Stimulated activated CD8-positive, alpha-beta memory T cell treated with anti-CD3 and anti-CD28 coated beads, Interleukin-7, amount 100 ng/mL, for 24 hours (primary cell): ENCODE measurements around the gene ZNF627.
A peak's percentile ranks its signal among the peaks of the same experiment; 100 is the strongest.
"Not testable (repeated sequence)": the region's sequence is repeated elsewhere in the genome, so short reads cannot be mapped to it uniquely, and the experiment has no call there.

Experiments used
- DNase-seq: peaks from one replicate; pipeline ENCODE4 v3.0.0-alpha.2; 2020; ENCODE audit warnings: low read depth

The ZNF627 gene

GRCh38 chr19:11574689-11575088 lies 22.6 kb upstream of the ZNF627 start:
- no peak for DNase-seq

- no peak for DNase-seq
Measured at GRCh38 chr19:11576227-11576626, 21.1 kb upstream of the ZNF627 start.

DNA sequence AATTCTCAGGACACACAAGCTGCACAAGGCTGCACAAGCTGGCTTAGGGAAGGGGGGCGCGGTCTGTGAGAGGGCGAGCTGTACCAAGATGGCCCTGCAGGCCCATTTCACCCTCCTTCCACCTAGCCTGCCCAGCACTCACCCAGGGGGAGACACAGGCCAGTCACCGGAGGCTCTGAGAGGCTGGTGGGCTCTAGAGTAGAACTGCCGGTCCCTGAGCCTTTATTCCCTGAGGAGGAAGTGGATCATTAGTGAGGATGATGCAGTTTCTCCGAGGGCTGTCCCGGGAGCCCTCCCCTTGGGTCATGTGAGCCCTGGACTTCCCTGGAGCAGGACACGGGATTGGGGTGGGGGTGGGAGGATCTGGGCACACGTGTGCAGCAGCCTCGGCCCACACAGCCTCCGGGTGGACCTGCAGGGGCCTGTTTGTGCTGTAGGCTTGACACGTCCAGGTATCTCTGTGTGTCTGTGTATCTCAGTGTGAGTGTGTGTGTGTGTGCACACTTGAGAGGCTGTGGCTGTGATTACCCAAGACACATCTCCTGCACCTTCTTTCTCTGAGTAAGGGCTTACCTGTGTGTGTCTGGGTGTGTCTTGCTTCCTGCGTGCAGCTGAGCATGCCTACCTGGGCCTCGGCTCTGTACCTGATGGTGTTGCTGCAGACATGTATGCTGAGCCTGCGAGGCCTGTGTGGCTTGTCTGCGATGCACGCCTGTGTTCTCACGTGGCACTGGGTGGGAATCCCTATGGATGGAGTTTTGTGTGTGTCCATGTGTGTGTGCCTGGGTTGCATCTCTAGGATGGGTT lies 19.6 kb upstream of the ZNF627 start, which contains the start of gene ACP5:
Gene ACP5, minus strand, starts transcription at position 195 of the 807 bp plus-strand sequence. CDS start 328 bp downstream, outside the sequence.
- DNase-seq: no peak

DNA sequence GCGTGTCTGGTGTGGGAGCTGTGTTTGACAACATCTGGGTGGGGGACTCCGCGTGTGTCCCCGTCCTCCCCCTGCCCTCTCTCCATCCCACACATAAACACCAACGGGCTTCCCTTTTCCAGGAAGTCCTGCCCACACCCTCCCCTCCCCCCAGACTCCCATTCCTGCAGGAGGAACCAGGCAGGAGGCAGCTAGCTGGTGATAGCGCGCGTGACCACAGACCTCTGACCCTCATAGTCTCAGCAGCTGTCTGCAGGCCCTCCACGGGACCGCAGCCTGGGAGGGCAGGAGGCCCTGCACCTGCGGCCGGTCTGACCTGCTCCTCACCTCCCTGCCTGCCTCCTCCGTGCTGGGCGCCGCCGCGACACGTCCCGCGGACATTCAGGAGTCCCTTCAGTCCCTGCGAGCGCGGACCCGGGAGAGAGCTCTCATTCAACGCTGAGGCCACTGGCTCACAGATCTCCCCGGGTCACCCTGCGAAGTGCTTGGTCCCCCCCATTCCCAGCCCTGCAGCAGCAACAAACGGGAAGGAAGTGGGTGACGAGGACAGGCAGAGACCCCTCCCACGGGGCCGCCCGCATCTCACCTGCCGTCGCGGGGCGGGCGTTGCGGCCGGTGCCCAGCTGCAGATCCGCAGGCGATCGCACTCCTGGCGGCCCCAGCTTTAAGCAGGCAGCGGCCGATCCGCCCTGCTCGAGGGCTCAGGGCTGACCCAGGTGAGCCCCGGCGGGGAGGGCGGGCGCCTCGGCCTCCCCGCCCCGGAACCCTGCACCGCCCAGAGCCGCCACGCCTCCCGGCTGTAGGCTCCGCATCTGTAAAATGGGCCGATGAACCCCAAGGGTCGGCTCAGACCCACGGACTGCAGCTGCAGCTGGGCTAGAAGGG lies 18.8 kb upstream of the ZNF627 start:
- no peak for DNase-seq

DNA sequence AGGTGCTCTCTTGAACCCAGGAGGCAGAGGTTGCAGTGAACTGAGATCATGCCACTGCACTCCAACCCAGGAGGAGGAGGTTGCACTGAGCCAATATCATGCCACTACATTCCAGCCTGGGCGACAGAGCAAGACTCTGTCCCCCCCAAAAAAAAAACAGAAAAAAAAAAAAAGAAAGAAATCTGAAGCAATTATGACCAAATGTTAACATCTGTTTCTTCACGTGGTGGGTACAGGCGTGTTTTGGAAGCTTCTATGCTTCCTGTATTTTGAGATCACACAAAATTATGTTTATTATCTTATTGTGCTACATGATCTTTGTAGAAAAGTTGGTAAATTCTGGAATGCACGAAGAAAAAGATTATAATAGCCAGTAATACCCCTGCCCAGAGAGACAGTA lies 17.2 kb upstream of the ZNF627 start:
- no peak for DNase-seq

DNA sequence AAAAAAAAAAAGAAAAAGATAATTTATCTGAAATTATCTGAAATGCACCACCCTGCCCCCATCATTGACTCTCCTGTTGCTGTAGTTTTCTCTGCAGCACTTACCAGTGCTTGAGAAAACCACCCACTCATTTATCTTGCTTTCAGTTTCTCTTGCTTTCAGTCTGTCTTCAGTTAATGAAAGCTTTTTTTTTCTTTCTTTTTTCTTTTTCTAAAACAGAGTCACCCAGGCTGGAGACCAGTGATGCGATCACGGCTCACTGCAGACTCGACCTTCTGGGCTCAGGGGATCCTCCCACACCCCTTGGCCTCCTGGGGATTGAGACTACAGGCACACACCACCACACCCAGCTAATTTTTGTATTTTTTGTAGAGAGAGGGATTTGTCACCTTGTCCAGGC lies 15.5 kb upstream of the ZNF627 start:
- no peak for DNase-seq

DNA sequence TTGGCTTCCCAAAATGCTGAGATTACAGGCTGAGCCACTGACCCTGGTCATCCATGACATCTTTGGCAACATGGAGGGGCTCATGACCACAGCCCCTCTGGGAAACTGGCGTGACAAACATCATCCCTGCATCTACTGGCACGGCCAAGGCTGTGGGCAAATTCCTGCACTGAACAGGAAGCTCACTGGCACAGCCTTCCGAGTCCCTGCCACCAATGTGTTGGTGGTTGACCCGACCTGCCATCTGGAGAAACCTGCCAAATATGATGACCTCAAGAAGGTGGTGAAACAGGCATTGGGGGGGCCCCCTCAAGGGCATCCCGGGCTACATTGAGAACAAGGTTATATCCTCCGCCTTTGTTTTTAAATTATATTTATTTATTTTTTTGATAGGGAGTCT lies 11.0 kb upstream of the ZNF627 start:
- DNase-seq: no peak

GRCh38 chr19:11587302-11587974 lies 9.8 kb upstream of the ZNF627 start:
- peak; percentile 67 for DNase-seq

GRCh38 chr19:11587975-11588631 lies 9.2 kb upstream of the ZNF627 start:
- DNase-seq: no peak

DNA sequence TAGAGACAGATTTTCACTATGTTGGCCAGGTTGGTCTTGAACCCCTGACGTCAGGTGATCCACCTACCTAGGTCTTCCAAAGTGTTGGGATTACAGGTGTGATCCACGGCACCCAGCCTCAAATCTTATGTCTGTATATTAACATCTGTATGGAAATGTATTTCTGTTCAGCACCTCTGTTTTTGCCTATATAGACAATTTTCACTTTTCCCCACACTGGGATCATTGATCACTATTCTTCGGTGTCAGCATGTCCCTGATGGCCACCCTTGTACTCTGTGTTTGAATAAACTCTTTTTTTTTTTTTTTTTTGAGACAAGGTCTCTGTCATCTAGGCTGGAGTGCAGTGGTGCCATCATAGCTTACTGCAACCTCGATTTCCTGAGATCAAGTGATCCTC lies 3.2 kb upstream of the ZNF627 start:
- no peak for DNase-seq

DNA sequence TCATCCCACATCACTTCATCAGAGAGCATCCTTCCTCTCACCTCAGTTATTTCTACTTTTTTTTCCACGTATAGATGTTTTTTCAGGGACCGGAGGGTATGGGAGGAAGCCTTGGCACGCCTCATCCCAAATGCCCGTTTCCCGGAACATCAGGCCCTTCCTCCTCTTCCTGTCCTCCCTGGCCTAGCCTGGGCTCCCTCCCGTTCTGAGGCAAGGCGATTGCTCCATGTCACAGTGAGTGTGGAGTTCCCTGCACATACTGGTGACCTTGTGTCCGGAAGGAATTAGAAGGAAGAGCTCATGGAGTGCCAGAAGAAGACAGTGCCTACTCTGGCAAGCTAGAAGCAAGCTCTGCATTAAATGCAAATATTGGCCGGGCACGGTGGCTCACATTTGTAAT lies 1.1 kb upstream of the ZNF627 start:
- DNase-seq: no peak

- no peak for DNase-seq
Measured at GRCh38 chr19:11598103-11598483, 810 bp downstream of the ZNF627 start.

GRCh38 chr19:11598746-11599145 lies 1.5 kb downstream of the ZNF627 start:
- no peak for DNase-seq

GRCh38 chr19:11599704-11600103 lies 2.4 kb downstream of the ZNF627 start:
- not testable (repeated sequence) for DNase-seq

GRCh38 chr19:11606484-11606883 lies 9.2 kb downstream of the ZNF627 start:
- no peak for DNase-seq

DNA sequence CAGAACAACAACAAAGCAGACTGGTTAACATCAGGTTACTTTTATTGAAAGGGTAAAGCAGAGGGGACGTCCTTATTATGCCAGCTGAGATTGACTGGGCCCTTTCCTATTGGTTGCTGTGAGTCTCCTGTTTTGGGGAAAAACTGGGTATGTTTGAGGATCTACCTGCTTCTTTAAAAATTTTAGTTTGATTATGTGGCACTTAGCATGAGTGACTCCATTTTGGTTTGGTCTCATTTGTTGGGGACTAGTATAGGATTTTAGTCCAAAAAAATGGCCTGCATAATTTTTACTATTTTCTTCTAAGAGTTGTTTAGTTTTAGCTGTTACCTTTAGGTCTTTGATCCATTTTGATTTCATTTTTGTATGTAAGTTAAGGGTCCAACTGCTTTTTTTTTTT lies 14.4 kb downstream of the ZNF627 start:
- no peak for DNase-seq

DNA sequence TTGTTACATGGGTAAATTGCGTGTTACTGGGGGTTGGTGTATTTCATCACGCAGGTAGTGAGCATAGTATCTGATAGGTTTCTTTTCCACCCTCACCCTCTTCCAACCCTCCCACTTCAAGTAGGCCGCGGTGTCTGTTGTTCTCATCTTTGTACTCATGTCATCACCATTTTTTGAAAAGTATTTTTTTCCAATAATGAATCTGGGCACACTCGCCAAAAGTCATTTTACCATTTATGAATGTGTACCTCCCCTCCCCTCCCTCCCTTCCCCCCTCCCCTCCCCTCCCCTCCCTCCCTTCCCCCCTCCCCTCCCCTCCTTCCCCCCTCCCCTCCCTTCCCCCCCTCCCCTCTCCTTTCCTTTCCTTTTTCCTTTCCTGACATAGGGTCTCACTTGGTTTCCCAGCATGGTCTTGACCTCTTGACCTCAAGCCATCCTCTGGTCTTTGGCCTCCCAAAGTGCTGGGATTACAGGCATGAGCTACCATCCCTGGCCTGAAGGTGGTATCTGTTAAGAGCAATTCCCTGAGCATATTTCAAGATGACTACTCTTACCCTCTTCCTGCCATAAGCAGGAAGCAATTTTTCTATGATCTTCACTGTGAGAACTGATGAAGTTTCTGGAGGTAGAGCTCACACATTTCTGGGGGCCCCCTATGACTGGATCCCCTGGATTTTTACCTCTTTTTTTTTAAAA lies 15.7 kb downstream of the ZNF627 start:
- no peak for DNase-seq

- no peak for DNase-seq
Measured at GRCh38 chr19:11617180-11618062, 20.1 kb downstream of the ZNF627 start.

GRCh38 chr19:11620553-11620952 lies 23.3 kb downstream of the ZNF627 start:
- no peak for DNase-seq

- not testable (repeated sequence) for DNase-seq
Measured at GRCh38 chr19:11622401-11622800, 25.1 kb downstream of the ZNF627 start.
